NCI-H1417 (cell line): Measurements from ENCODE around the gene GNAL.
"Not testable (repeated sequence)": the region's sequence is repeated elsewhere in the genome, so short reads cannot be mapped to it uniquely, and the experiment has no call there.

Experiments used
- DNase-seq, 3 experiments: peaks; one replicate each; lab custom pipeline; 2025; lab: John Stamatoyannopoulos, UW

The GNAL gene

GRCh38 chr18:11877497-11878135 lies 188.6 kb downstream of the GNAL start:
- DNase-seq: no peak

GRCh38 chr18:11880586-11881304 lies 191.7 kb downstream of the GNAL start:
- DNase-seq: no peak

GRCh38 chr18:11882636-11883035 lies 193.6 kb downstream of the GNAL start:
- DNase-seq: no peak

- DNase-seq: no peak
Measured at GRCh38 chr18:11883153-11883552, 194.1 kb downstream of the GNAL start.

- DNase-seq: no peak
Measured at GRCh38 chr18:11884396-11885030, 195.4 kb downstream of the GNAL start.

GRCh38 chr18:11885278-11885947 lies 196.3 kb downstream of the GNAL start:
- DNase-seq: no peak

GRCh38 chr18:11886577-11887110 lies 197.6 kb downstream of the GNAL start:
- DNase-seq: no peak

- no peak for DNase-seq
Measured at GRCh38 chr18:11887328-11888128, 198.5 kb downstream of the GNAL start.

GRCh38 chr18:11888726-11889125 lies 199.7 kb downstream of the GNAL start:
- DNase-seq: no peak

- DNase-seq: no peak
Measured at GRCh38 chr18:11889284-11889683, 200.2 kb downstream of the GNAL start.

GRCh38 chr18:11891737-11892136 lies 202.7 kb downstream of the GNAL start:
- DNase-seq: no peak

GRCh38 chr18:11892438-11892837 lies 203.4 kb downstream of the GNAL start:
- DNase-seq: not testable (repeated sequence)

GRCh38 chr18:11897781-11898180 lies 208.7 kb downstream of the GNAL start:
- DNase-seq: no peak

- DNase-seq: no peak
Measured at GRCh38 chr18:11899063-11899462, 210.0 kb downstream of the GNAL start.

- no peak for DNase-seq
Measured at GRCh38 chr18:11901826-11902438, 212.9 kb downstream of the GNAL start.

GRCh38 chr18:11902522-11903292 lies 213.6 kb downstream of the GNAL start:
- no peak for DNase-seq

GRCh38 chr18:11905613-11906012 lies 216.5 kb downstream of the GNAL start:
- no peak for DNase-seq

GRCh38 chr18:11906176-11906575 lies 217.1 kb downstream of the GNAL start:
- DNase-seq: no peak

- DNase-seq: peak in 1 of 3 experiments; percentile 43
Measured at GRCh38 chr18:11906926-11907874, 218.1 kb downstream of the GNAL start.
